ENCODE measurements around the gene SLC13A5. TPM values are rescaled to one million over a fixed set of nuclear protein-coding genes. Genes with fewer than 3 reads are reported as not detected.
A peak's percentile ranks its signal among the peaks of the same experiment; 100 is the strongest.

SLC13A5 gene
- total RNA-seq, 4 donors from 2014 or later: 0.29 to 2.3 (median 1.3) TPM

GRCh38 chr17:6755281-6755680, 42.1 kb upstream of the SLC13A5 start:
- Histone ChIP-seq H3K4me1 (peaks cover 21 to 65% (median 26%) of the 10 kb centered on the region in 3 donors), H3K27ac (peak overlapping the region; percentile 80 to 94 (median 89)), H3K4me3 (peak overlapping the region; percentile 34 to 78 (median 54)), H3K9me3 (no peaks in the 10 kb centered on the region), H3K36me3 (peaks cover 0 to 26% (median 3%) of the 10 kb centered on the region in 3 donors), H3K27me3 (no peaks in the 10 kb centered on the region)
- no peak for TF ChIP-seq CTCF (IDR thresholded peaks at IDR 0.05)
- TF ChIP-seq POLR2A (IDR thresholded peaks at IDR 0.05): no peak
- 27% methylated on average over 3 of the region's 5 CpGs; no CpG with 5 or more reads in 1 of the 2 donors for WGBS, 2 donors
- intact Hi-C loops (cut with DNase I): no loop called here
- no peak for DNase-seq

- peaks cover 0 to 8% (median 0%) of the 10 kb centered on the region in 3 donors for H3K36me3 ChIP-seq
- H3K27me3 ChIP-seq: no peaks in the 10 kb centered on the region
- DNase-seq: no peak
- no peak overlapping the region for H3K4me3 ChIP-seq
- peaks cover 21 to 65% (median 26%) of the 10 kb centered on the region in 3 donors for H3K4me1 ChIP-seq
- H3K27ac ChIP-seq: peak overlapping the region; percentile 59 to 86 (median 82)
- H3K9me3 ChIP-seq: no peaks in the 10 kb centered on the region
- 58 to 78% methylated on average over 5 to 6 of the region's 6 CpGs for WGBS, 2 donors
- intact Hi-C loops (cut with DNase I): no loop called here
- TF ChIP-seq CTCF (IDR thresholded peaks at IDR 0.05) (no peak), POLR2A (IDR thresholded peaks at IDR 0.05) (no peak)
Observed at GRCh38 chr17:6753546-6753945, 40.4 kb upstream of the SLC13A5 start.

GRCh38 chr17:6753006-6753445, 39.9 kb upstream of the SLC13A5 start:
- no peaks in the 10 kb centered on the region for H3K27me3 ChIP-seq
- H3K36me3 ChIP-seq: peaks cover 0 to 3% (median 0%) of the 10 kb centered on the region in 3 donors
- DNase-seq: no peak
- WGBS, 2 donors: 33 to 40% methylated on average over 9 of the region's 9 CpGs
- H3K9me3 ChIP-seq: no peaks in the 10 kb centered on the region
- no peak for TF ChIP-seq POLR2A (IDR thresholded peaks at IDR 0.05)
- TF ChIP-seq CTCF (IDR thresholded peaks at IDR 0.05): no peak
- no peak overlapping the region for H3K4me3 ChIP-seq
- peak overlapping the region; percentile 59 to 86 (median 82) for H3K27ac ChIP-seq
- intact Hi-C loops (cut with DNase I): no loop called here
- peaks cover 21 to 60% (median 25%) of the 10 kb centered on the region in 3 donors for H3K4me1 ChIP-seq

- Histone ChIP-seq H3K27ac (peak overlapping the region; percentile 59 to 86 (median 82)), H3K27me3 (no peaks in the 10 kb centered on the region), H3K4me1 (peaks cover 18 to 53% (median 20%) of the 10 kb centered on the region in 3 donors), H3K36me3 (no peaks in the 10 kb centered on the region), H3K9me3 (no peaks in the 10 kb centered on the region), H3K4me3 (no peak overlapping the region)
- no peak for DNase-seq
- WGBS, 2 donors: 36 to 49% methylated on average over 7 of the region's 7 CpGs
- peak in 1 of 6 experiments; percentile 13 for TF ChIP-seq CTCF (IDR thresholded peaks at IDR 0.05)
- no peak for TF ChIP-seq POLR2A (IDR thresholded peaks at IDR 0.05)
- intact Hi-C loops (cut with DNase I): no loop called here
Observed at GRCh38 chr17:6752068-6752909, 39.1 kb upstream of the SLC13A5 start.

GRCh38 chr17:6749519-6749918, 36.4 kb upstream of the SLC13A5 start:
- Histone ChIP-seq H3K27ac (no peak overlapping the region), H3K36me3 (no peaks in the 10 kb centered on the region), H3K4me1 (peaks cover 5 to 28% (median 6%) of the 10 kb centered on the region in 3 donors), H3K4me3 (no peak overlapping the region), H3K27me3 (no peaks in the 10 kb centered on the region), H3K9me3 (no peaks in the 10 kb centered on the region)
- intact Hi-C loops (cut with DNase I): no loop called here
- DNase-seq: no peak
- 74 to 80% methylated on average over 6 of the region's 6 CpGs for WGBS, 2 donors
- no peak for TF ChIP-seq CTCF (IDR thresholded peaks at IDR 0.05)
- no peak for TF ChIP-seq POLR2A (IDR thresholded peaks at IDR 0.05)
